ENCODE results near the gene AQP5. TPM values are rescaled to one million over a fixed set of nuclear protein-coding genes. Genes with fewer than 3 reads are reported as not detected.

Gene AQP5
- total and polyA plus RNA-seq, 2 of the 8 experiments (the other 6 are each of a cell fraction or from before 2014, with no cell fraction given), result 2.5 to 3.2 TPM

DNA sequence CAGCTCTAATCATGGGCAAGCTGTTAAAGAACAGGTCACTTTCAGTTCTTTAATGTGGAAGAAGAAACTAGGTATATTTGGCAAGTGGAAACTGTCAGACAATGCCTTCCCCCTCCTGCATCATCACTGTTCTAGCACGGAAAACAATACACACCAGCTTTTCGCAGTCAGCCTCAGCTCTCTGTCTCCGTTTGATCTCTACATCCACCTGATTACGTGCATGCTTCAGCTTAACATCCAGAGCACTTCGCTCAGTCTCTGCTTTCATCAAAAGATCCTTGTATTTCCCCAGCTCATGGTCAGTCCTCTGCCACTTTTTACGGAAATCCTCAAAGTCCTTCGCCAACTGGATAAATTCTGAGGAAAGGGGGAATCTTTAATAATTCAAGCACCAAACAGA lies 44.6 kb downstream of the AQP5 start:
- H4K8ac ChIP-seq (ENCODE audit: extremely low read depth, insufficient read depth, low read length), result no peak overlapping the region
- WGBS, 2 experiments (ENCODE audit: extremely low coverage in 1 of 2, insufficient coverage in 1 of 2, insufficient read length in 1 of 2, insufficient replicate concordance in 2 of 2, low coverage in 1 of 2, low lambda C conversion rate in 2 of 2, missing lambda C conversion rate in 1 of 2), result 92% methylated on average over 7 of the region's 7 CpGs; no CpG with 5 or more reads in 1 of the 2 experiments
- H4K20me1 ChIP-seq (replicated peaks in 1 of 2; ENCODE audit: control insufficient read depth in 1 of 2, insufficient read depth in 2 of 2, low read length in 2 of 2), result no peaks in the 10 kb centered on the region
- no peak overlapping the region for H3K27ac ChIP-seq (ENCODE audit: low read depth, low read length)
- H2BK120ac ChIP-seq (replicated peaks; ENCODE audit: low read depth, low read length), result no peak overlapping the region
- H3K14ac ChIP-seq (ENCODE audit: insufficient read length), result no peak overlapping the region
- H2BK20ac ChIP-seq (ENCODE audit: low read length), result no peak overlapping the region
- H3K23me2 ChIP-seq (ENCODE audit: low read depth, low read length), result no peaks in the 10 kb centered on the region
- H3K4me1 ChIP-seq (replicated peaks in 1 of 4; ENCODE audit: control insufficient read depth in 3 of 4, insufficient read depth in 4 of 4, low read length in 3 of 4), result no peaks in the 10 kb centered on the region
- H3K79me2 ChIP-seq (ENCODE audit: control insufficient read depth in 1 of 2, insufficient read depth in 2 of 2, low read length in 2 of 2), result no peaks in the 10 kb centered on the region
- H2BK12ac ChIP-seq (ENCODE audit: low read depth, low read length), result no peak overlapping the region
- H4K91ac ChIP-seq (replicated peaks; ENCODE audit: insufficient read length, low read length), result no peak overlapping the region
- no peaks in the 10 kb centered on the region for H3K79me1 ChIP-seq (ENCODE audit: low read depth, low read length)
- H2BK15ac ChIP-seq (ENCODE audit: low read length), result no peak overlapping the region
- no peak overlapping the region for H3K56ac ChIP-seq (replicated peaks; ENCODE audit: insufficient read length, low read depth, low read length)
- no peak overlapping the region for H2AK5ac ChIP-seq (ENCODE audit: low read depth, low read length)
- ChIA-PET POLR2A (ENCODE audit: partially characterized antibody) (interaction anchor here (2.3 kb wide), 1 partner anchor 10 kb away, joined by 6 read pairs; no protein-coding TSS in a partner anchor), CTCF (ENCODE audit: partially characterized antibody) (interaction anchor here (0.6 to 4.6 kb wide), 8 partner anchors 10 to 63 kb away, joined by 3 to 24 read pairs (median 6); no protein-coding TSS in a partner anchor)
- H2AFZ ChIP-seq (ENCODE audit: low read length), result no peak overlapping the region
- DNase-seq (ENCODE audit: low read depth in 1 of 2, low spot score in 2 of 2) (no peak), FAIRE-seq (no peak)
- H3K36me3 ChIP-seq (ENCODE audit: control insufficient read depth in 2 of 4, insufficient read depth in 4 of 4, low read length in 3 of 4), result peaks cover 2 to 34% (median 22%) of the 10 kb centered on the region in 4 experiments; a peak in 7 of 8 replicates
- H4K5ac ChIP-seq (ENCODE audit: insufficient read length, low read depth, low read length), result no peak overlapping the region
- no peak overlapping the region for H3K23ac ChIP-seq (ENCODE audit: insufficient read length)
- H3K27me3 ChIP-seq (replicated peaks in 1 of 4; ENCODE audit: control insufficient read depth in 3 of 4, extremely low read depth in 1 of 4, insufficient read depth in 3 of 4, low read length in 3 of 4), result no peaks in the 10 kb centered on the region
- H2BK5ac ChIP-seq (ENCODE audit: low read depth, low read length), result no peak overlapping the region
- no peaks in the 10 kb centered on the region for H3K9me3 ChIP-seq (ENCODE audit: insufficient read depth in 2 of 2, low read depth in 1 of 2, low read length in 1 of 2)
- no peak overlapping the region for H3K9ac ChIP-seq (replicated peaks in 1 of 4; ENCODE audit: extremely low read depth in 1 of 4, low read depth in 3 of 4, low read length in 3 of 4)
- no peak overlapping the region for H3K18ac ChIP-seq (ENCODE audit: extremely low read depth, low read length)
- H3K4me2 ChIP-seq (ENCODE audit: insufficient read depth in 1 of 2, low read depth in 2 of 2, low read length in 2 of 2), result no peak overlapping the region
- H3K4me3 ChIP-seq (ENCODE audit: extremely low read depth in 1 of 4, insufficient read depth in 2 of 4, low read depth in 3 of 4, low read length in 4 of 4), result no peak overlapping the region
- no peak overlapping the region for H3K4ac ChIP-seq (replicated peaks; ENCODE audit: insufficient read length, low read depth, low read length)

All from H1 (cell line).